Upper lobe of left lung (tissue), 6 donors: ENCODE results near the gene PEMT. TPM values are rescaled to one million over a fixed set of nuclear protein-coding genes. Genes with fewer than 3 reads are reported as not detected.

Source experiments
- ATAC-seq, 2 donors: fragments of 200-7000 bp; cut with Tn5 transposase; one replicate each; pipeline ENCODE4 v1.9.1; 2022; ENCODE audit warnings: mild to moderate bottlenecking in 2 of 2, moderate library complexity in 2 of 2; ENCODE audit not compliant: low FRiP score in 2 of 2
- DNase-seq, 2 donors: peaks; one replicate each; pipeline ENCODE4 v3.0.0-alpha.2; 2019 to 2020
- H3K27ac ChIP-seq, 4 donors: fragments of 200-600 bp; sonication (generic); one replicate each; pipeline ENCODE4 v1.5.1; 2016 to 2019
- H3K27me3 ChIP-seq, 4 donors: fragments of 200-600 bp; sonication (generic); one replicate each; pipeline ENCODE4 v1.5.1; 2017 to 2019
- H3K36me3 ChIP-seq, 4 donors: fragments of 200-600 bp; sonication (generic); one replicate each; pipeline ENCODE4 v1.5.1; 2016 to 2019
- H3K4me1 ChIP-seq, 4 donors: fragments of 200-600 bp; sonication (generic); one replicate each; pipeline ENCODE4 v1.5.1; 2018 to 2019
- H3K4me3 ChIP-seq, 4 donors: fragments of 200-600 bp; sonication (generic); one replicate each; pipeline ENCODE4 v1.5.1; 2017 to 2019; ENCODE audit warnings: mild to moderate bottlenecking in 2 of 4, moderate library complexity in 1 of 4
- H3K9me3 ChIP-seq, 4 donors: fragments of 200-600 bp; sonication (generic); one replicate each; pipeline ENCODE4 v1.5.1; 2018 to 2019
- EP300 ChIP-seq, 4 donors: sonication (generic); formaldehyde crosslinking; IDR thresholded peaks; one replicate each; pipeline ENCODE4 v1.5.1; 2017; ENCODE audit warnings: antibody characterized with exemption in 4 of 4, control low read depth in 2 of 4
- POLR2A ChIP-seq, 4 donors: fragments of 450-650 bp; IDR thresholded peaks; one replicate each; pipeline ENCODE4 v1.5.1; 2016 to 2017; ENCODE audit warnings: antibody characterized with exemption in 4 of 4, mild to moderate bottlenecking in 2 of 4
- POLR2AphosphoS5 ChIP-seq, 2 donors: sonication (generic); formaldehyde crosslinking; IDR thresholded peaks; one replicate each; pipeline ENCODE4 v1.5.1; 2017; ENCODE audit warnings: antibody characterized with exemption in 2 of 2
- WGBS, 2 donors: methylation state at CpG; one replicate each; pipeline ENCODE4 v1.1.5; 2017 to 2018; 5-methylcytosine and 5-hydroxymethylcytosine counted together
- total RNA-seq, 6 donors: library from RNA; depleted of rRNA in 4 of 6; stranded (reverse); fragments of >200 nt in 4 of 6; gene quantifications; one replicate each; pipeline versions ENCODE4 v1.1.0 to v1.2.1, GENCODE V29; 2016 to 2021
- TF ChIP-seq, protein P1 (sequence below), 6 experiments: fragments of 450-650 bp in 4 of 6; fragments of 200-600 bp in 2 of 6; sonication (generic) in 2 of 6; IDR thresholded peaks; one replicate each; pipeline ENCODE4 v1.5.1; 2016 to 2019; ENCODE audit warnings: antibody characterized with exemption in 6 of 6
- donor health status: DM: no; HTN: no; CAD: no; lungs with moderate emphysema.
- donor health status: DM: no; HTN: yes; CAD: no; lungs with severe emphysema.

The PEMT gene
- total RNA-seq, 6 donors from 2014 or later = 16.6 to 44.9 (median 32.2) TPM

DNA sequence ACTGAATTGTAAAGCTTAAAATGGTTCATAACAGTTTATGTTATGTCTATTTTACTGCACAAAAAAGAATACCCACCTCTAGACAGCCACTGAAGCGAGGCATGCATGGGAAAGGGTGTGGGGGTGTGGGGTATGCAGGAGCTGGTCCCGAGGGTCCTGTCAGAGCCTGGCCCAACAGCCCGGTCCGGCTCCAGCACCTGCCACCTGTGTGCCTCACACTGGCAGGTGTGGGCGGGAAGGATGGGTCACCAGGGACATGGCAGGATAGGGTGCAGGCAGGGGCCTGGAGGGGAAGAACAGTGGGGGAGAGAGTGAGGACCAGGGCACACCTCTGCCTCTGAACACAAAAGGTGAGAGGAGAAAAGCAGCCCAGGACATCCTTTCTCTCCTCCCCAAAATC is 72.6 kb downstream of the PEMT start:
- Histone ChIP-seq H3K9me3 (no peaks in the 10 kb centered on the region), H3K27ac (no peak overlapping the region), H3K27me3 (no peaks in the 10 kb centered on the region), H3K4me1 (no peaks in the 10 kb centered on the region), H3K4me3 (no peak overlapping the region), H3K36me3 (peaks cover 0 to 9% (median 2%) of the 10 kb centered on the region in 4 donors)
- DNase-seq = peak in 1 of 2 donors; percentile 41
- TF ChIP-seq POLR2AphosphoS5 (IDR thresholded peaks at IDR 0.05) = no peak
- no peak for TF ChIP-seq POLR2A (IDR thresholded peaks at IDR 0.05)
- no peak for TF ChIP-seq EP300 (IDR thresholded peaks at IDR 0.05)
- TF ChIP-seq, protein P1, sequence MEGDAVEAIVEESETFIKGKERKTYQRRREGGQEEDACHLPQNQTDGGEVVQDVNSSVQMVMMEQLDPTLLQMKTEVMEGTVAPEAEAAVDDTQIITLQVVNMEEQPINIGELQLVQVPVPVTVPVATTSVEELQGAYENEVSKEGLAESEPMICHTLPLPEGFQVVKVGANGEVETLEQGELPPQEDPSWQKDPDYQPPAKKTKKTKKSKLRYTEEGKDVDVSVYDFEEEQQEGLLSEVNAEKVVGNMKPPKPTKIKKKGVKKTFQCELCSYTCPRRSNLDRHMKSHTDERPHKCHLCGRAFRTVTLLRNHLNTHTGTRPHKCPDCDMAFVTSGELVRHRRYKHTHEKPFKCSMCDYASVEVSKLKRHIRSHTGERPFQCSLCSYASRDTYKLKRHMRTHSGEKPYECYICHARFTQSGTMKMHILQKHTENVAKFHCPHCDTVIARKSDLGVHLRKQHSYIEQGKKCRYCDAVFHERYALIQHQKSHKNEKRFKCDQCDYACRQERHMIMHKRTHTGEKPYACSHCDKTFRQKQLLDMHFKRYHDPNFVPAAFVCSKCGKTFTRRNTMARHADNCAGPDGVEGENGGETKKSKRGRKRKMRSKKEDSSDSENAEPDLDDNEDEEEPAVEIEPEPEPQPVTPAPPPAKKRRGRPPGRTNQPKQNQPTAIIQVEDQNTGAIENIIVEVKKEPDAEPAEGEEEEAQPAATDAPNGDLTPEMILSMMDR (IDR thresholded peaks at IDR 0.05) = no peak
- WGBS, 2 donors = 85 to 88% methylated on average over 5 of the region's 5 CpGs
- ATAC-seq = no peak

DNA sequence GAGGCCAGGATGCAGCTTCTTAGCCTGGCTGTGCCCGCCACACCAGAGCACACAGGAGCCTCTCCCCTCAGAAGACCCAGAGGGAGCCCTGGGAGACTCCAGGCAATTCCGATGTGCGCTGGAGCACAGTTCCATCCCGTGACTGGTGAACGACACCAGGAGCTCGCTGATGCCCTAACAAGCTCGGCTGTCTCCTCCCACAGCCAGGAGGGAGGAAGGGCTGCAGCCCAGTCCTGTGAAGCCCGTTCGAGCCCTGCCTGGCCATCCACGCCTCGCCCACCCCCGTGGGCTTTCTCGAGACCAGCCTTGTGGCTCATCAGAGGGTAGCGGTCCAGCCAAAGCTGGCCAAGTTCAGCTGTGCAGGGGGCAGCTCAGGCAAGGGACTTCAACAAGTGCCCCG is 73.5 kb downstream of the PEMT start:
- ATAC-seq (no peak), DNase-seq (peak in 1 of 2 donors; percentile 51)
- H3K4me3 ChIP-seq = no peak overlapping the region
- WGBS, 2 donors = 83% methylated on average over 11 of the region's 15 CpGs; no CpG with 5 or more reads in 1 of the 2 donors
- H3K9me3 ChIP-seq = no peaks in the 10 kb centered on the region
- H3K27me3 ChIP-seq = no peaks in the 10 kb centered on the region
- peaks cover 0 to 9% (median 2%) of the 10 kb centered on the region in 4 donors for H3K36me3 ChIP-seq
- no peak overlapping the region for H3K27ac ChIP-seq
- TF ChIP-seq, protein P1 (IDR thresholded peaks at IDR 0.05) = no peak
- TF ChIP-seq EP300 (IDR thresholded peaks at IDR 0.05) (no peak), POLR2A (IDR thresholded peaks at IDR 0.05) (no peak), POLR2AphosphoS5 (IDR thresholded peaks at IDR 0.05) (no peak)
- no peaks in the 10 kb centered on the region for H3K4me1 ChIP-seq

DNA sequence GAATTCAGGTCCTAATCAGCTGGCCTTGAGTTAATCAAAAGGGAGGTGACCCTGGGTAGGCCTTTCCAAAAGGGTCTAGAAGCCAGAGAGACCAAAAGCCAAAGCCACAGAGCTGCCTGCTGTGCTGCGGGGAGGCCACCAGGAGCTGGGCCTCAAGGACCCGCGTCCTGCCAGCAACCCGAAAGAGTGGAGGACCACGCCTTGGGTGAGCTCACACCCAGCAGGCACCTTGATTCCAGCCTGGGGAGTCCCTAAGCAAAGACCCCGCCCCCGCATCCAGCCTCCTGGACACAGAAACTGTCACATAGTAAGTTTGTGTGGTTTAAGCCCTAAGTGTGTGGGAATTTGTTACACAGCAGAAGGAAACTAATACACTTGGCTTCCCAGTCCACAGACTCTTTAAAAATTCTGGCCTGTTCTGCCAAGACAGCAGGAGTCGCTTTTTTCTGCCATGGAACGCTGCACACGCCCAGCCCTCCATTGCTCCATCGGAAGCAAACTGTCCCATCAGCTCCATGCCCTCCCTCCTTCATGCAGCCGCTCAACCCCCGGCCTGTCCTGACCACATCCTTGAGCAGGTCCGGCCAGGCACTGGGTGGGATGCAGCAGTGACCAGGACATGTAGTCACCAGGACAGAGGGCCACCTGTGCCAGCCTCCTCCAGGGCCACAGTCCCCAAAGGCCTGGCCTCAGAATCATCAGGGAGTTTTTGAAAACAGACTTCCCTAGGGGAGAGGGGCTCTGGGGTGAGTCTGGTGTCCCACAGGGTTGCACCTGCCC is 74.4 kb downstream of the PEMT start:
- Histone ChIP-seq H3K9me3 (no peaks in the 10 kb centered on the region), H3K4me1 (no peaks in the 10 kb centered on the region), H3K4me3 (no peak overlapping the region), H3K27me3 (no peaks in the 10 kb centered on the region), H3K27ac (no peak overlapping the region), H3K36me3 (peaks cover 0 to 9% (median 2%) of the 10 kb centered on the region in 4 donors)
- no peak for DNase-seq
- TF ChIP-seq, protein P1 (IDR thresholded peaks at IDR 0.05) = no peak
- 86 to 90% methylated on average over 14 of the region's 14 CpGs for WGBS, 2 donors
- no peak for ATAC-seq

DNA sequence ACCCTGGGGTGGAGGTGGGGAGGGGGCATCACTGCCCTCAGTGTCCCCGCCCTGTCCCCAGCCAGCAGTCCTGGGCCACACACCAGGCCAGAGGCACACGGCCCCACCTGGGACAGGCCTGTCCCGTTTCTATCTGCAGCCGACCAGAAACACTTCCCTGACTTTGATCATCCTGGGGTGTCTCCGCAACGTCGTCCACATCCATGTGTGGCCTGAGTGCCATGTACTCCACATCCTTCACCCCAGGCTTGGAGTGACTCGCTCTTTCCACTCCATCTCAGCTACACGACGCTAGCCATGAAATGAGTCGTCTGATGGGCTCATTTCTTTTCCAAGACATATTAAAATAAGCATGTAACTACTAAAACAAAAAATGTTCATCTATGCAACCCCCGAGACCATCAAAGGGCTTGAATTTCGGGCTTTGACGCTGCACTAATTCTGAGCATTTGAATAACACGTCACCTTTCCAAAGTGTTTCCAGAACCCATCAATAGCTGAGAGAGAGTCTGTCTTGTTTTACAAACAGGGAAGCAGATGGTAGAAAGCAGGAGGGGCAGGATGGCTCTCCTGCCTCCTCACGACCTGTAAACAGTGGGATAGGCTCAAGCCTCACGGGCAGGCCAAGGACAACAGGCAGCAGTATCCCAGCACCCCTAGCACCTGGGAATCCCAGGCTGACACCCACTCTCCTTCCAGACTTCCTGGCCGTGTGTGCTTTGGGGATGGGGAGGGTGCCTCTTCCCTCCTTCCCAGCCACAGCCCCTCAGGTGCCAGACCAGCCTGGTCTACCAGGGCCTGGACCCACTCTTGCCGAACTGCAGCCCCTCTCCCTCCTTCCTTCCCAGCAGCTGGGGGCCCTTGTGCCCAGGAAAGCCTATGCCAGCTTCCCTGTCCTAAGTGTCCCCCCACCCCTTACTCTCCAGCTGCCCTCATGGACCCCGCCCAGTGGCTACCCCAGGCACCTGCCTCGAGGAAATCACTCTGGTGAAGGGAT is 75.3 kb downstream of the PEMT start:
- Histone ChIP-seq H3K4me1 (no peaks in the 10 kb centered on the region), H3K27me3 (no peaks in the 10 kb centered on the region), H3K9me3 (no peaks in the 10 kb centered on the region), H3K4me3 (no peak overlapping the region), H3K27ac (no peak overlapping the region), H3K36me3 (peaks cover 0 to 8% (median 2%) of the 10 kb centered on the region in 4 donors)
- TF ChIP-seq POLR2AphosphoS5 (IDR thresholded peaks at IDR 0.05) (no peak), POLR2A (IDR thresholded peaks at IDR 0.05) (no peak), EP300 (IDR thresholded peaks at IDR 0.05) (no peak)
- TF ChIP-seq, protein P1 (IDR thresholded peaks at IDR 0.05) = no peak
- ATAC-seq (peak in 1 of 2 donors; percentile 64), DNase-seq (no peak)
- 86 to 93% methylated on average over 16 to 20 of the region's 21 CpGs for WGBS, 2 donors
